Renal cortex interstitium (tissue), 11 donors: ENCODE measurements around the gene BACE1-AS. TPM values are rescaled to one million over a fixed set of nuclear protein-coding genes. Genes with fewer than 3 reads are reported as not detected.
"Not testable (repeated sequence)": the region's sequence is repeated elsewhere in the genome, so short reads cannot be mapped to it uniquely, and the experiment has no call there.

Experiments used
- DNase-seq, 11 donors: peaks; one replicate each; pipeline ENCODE4 v3.0.0-alpha.2; 2013; ENCODE audit warnings: low read depth in 9 of 11, low spot score in 4 of 11; ENCODE audit errors: extremely low read depth in 1 of 11
- polyA plus RNA-seq, 3 donors: library from polyadenylated mRNA; unstranded; fragments of 120-200 nt; gene quantifications; one replicate each; pipeline ENCODE4 v1.2.1, GENCODE V29; 2013; ENCODE audit not compliant: insufficient read length in 3 of 3

Gene BACE1-AS
- polyA plus RNA-seq, 3 donors = 18.0 to 26.8 (median 21.6) TPM

DNA sequence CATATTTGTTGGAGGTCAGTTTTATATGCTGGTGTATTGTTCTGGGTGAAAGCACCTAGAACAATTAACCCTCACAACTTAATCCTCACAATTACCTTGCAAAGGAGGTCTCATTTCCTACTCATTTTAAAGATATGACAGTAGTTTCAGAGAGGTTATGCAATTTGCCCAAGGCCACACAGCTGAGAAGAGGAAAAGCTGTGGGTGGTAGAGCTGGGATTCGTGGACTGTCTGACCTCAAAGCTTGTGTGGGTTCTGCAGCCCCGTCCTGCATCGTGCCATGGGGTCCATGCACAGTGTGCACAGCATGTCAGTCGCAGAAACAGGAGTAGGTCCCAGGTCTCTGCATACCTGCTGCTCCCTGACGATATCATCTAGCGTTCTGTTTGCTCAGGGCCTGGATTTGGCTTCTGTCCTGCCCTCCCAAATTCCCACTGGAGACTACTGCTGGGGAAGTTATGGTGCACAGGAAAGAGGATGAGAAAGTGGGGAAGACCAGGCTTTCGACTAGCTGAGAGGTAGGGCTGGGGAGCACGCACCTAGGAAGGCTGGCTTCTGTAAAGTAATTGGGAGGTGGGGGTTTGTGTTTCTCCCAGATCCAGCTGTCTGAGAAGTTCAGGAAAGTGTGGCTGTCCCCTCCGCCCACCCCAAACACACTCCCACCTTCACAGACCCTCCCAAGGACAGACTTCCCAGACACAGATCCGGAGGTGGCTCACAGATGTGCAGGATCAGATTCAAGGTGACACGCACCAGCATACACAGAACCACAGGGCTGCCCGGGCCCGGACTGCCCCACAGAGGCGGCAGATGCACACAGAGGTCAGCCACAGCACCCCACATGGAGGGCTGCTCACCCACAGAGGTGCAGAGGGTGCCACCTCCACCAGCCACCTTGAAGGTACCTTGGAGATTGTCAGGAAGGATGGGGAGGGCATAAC, 23.0 kb downstream of the BACE1-AS start:
- DNase-seq = no peak

DNA sequence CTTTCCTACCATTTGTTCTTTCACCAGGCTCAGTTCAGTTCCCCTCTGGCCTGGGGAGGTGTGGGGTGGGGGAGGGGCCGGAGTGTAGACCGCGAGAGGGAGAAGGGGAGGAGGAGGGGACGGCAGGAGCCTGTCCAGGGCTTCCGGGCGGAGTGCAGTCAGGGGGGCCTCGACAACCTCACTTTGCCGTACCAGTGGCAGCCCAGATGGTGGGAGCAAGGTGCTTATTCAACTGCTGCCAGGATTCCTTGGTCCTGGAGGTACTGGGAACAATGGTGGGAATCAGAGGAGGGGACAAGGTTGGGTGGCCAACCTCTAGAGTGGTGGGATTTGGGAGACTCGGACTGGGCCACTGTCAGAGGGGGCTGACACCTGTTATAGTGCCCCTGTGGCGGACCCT, 23.7 kb downstream of the BACE1-AS start:
- no peak for DNase-seq

GRCh38 chr11:117315285-117316196, 24.4 kb downstream of the BACE1-AS start:
- DNase-seq = peak in 1 of 11 donors; percentile 16

- peak in 10 of 11 donors; percentile 69 to 88 (median 79) for DNase-seq
Measured at GRCh38 chr11:117316197-117316961, 25.2 kb downstream of the BACE1-AS start, which contains the start of gene BACE1. Gene BACE1 (minus strand): TSS chr11:117316256. CDS start chr11:117315795, 461 bp downstream.

DNA sequence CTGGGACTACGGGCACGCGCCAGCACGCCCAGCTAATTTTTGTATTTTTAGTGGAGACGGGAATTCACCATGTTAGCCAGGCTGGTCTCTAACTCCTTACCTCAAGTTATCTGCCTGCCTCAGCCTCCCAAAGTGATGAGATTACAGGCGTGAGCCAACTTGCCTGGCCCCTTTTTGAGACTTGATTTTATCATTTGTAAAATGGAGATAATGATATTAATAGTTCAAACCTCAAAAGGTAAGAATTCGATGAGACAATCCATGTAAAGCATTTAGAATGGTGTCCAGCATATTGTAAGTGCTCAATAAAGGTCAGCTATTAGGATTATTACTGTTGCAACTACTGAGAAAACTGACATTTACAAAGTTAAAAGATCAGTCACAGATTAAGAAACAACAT, 27.6 kb downstream of the BACE1-AS start:
- no peak for DNase-seq

- DNase-seq = no peak
Measured at GRCh38 chr11:117319214-117319840, 28.2 kb downstream of the BACE1-AS start.

DNA sequence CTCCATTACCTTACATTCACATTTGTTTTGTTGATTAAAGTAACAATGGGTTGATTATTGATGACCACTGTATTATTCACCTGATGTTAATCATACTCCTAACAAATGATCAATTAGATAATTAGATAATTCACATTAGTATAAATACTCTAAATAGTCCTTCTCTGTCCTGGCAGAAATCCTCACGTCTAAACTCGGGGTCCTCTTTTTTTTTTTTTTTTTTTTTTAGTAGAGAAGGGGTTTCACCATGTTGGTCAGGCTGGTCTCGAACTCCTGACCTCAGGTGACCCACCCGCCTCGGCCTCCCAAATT, 36.1 kb downstream of the BACE1-AS start:
- not testable (repeated sequence) for DNase-seq

DNA sequence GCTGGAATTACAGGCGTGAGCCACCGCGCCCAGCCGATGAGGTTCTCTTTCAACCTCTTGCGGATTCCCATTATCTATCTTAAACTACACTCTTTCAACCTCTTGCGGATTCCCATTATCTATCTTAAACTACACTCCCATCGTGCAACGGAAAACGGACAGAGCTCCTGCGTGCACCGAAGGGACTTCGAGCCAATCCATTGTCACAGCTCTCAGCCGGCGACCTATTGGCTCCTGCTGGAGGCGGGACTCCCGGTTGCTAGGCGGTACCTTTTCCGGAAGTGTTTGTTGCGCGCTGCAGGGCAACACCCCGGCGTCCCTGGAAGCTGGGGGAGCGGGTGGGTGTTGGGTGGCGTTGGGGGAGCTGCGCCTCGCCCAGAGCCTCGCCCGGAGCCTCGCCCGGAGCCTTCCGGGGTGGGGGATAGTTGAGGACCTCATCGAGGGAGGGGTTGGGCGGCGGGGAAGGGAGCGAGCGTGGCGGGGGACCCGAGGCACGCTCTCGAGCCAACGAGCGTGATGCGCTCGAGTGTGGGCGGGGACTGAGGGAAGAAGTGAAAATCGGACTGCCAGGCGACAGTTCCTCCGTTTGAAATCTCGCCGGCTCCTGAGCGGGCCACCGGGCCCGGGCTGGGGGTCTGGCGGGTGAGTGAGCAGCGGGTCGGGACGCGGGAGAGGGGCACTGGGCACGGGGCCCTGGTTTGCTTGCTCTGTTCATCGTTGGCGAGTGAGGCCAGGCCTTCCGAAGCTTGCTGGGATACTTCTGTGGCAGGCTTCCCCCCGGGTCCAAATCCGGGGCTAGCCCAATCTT, 36.6 kb downstream of the BACE1-AS start, which contains the start of gene CEP164:
Gene CEP164, plus strand, starts transcription at position 288 of the 808 bp plus-strand sequence. CDS start 10,733 bp downstream, outside the sequence.
- DNase-seq = peak; percentile 84 to 97 (median 94)

GRCh38 chr11:117328375-117329010, 37.3 kb downstream of the BACE1-AS start:
- DNase-seq = no peak

DNA sequence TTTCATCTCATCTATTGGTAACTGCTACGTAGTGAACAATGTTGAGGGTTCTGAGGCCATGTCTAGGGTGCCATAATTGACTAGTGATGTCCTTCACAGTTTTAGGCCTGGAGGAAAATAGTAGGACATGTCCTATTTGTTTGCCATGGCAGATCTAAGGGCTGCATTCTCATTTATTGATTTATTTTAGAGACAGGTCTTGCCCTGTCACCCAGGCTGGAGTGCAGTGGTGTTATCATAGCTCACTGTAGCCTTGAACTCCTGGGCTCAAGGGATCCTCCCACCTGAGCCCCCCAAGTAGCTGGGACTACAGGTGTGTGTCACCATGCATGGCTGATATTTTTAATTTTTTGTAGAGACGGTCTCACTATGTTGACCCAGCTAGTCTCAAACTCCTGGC, 41.7 kb downstream of the BACE1-AS start:
- DNase-seq = no peak

- no peak for DNase-seq
Measured at GRCh38 chr11:117333917-117334316, 42.8 kb downstream of the BACE1-AS start.

DNA sequence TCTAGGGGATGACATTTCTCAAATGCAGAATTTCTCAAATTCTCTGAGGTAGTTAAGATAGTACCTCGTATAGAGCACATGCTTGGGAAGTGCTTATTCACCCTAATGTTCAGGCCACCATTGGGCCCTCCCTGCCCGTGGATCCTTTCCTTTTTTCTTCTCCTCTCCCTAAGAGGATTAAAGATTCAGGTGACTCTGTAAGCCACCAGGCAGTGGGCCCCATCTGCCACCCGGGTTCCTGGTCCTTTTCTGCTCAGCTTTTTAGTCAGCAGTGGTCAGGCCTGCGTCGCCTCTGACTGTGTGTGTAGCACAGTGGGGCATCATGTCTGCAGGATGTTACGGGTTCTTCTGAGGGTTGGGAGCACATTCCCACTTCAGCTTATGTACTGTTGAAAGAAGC, 43.8 kb downstream of the BACE1-AS start:
- DNase-seq = no peak

DNA sequence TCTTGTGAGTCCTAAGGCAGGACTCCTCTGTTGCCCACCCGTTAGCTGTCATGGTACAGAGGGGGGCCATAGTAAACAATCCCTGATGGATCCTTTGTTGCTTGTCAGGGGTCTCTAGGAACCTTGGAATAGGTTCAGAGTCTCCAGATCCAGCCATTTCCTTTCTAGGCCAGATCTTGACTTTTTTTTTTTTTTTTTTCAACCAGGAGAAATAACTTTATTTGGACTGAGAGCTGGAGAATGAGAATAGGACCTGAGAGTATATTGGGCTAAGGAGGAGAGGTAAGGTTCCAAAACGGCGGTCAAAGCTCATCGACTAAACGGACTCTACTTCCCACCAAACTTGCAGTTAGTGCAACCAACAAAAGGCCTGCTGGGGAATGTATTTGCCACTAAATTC, 44.3 kb downstream of the BACE1-AS start:
- DNase-seq = no peak

DNA sequence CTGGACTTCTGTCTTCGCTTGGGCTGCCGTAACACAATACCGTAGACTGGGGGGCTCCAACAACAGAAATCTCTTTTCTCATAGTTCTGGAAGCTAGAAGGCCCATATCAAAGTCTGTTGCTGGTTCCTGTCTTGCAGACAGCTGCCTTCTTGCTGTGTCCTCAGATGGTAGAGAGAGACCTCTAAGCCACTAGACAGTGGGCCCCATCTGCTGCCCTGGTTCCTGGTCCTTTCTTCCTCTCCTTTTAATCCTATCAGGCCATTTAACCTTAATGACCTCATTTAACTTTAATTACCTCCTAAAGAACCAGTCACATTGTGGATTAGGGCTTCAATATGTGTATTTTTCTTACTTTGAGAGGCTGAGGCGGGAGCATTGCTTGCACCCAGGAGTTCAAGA, 45.9 kb downstream of the BACE1-AS start:
- no peak for DNase-seq
